Liver (tissue), 9 donors: ENCODE data around the gene TOMM22. TPM values are rescaled to one million over a fixed set of nuclear protein-coding genes. Genes with fewer than 3 reads are reported as not detected.

Experiments
- DNase-seq: peaks from one replicate; pipeline ENCODE4 v3.0.0-alpha.2; 2017; ENCODE audit warnings: low spot score
- H3K27ac ChIP-seq, 2 donors: one replicate each; pipeline ENCODE4 v1.7.0; 2013; ENCODE audit warnings: inconsistent platforms in 2 of 2, low read length in 2 of 2, control low read depth in 1 of 2, low read depth in 1 of 2, mild to moderate bottlenecking in 1 of 2
- H3K27me3 ChIP-seq, 4 donors: one replicate each; pipeline versions ENCODE4 v1.6.1 to v1.7.0; 2013; ENCODE audit warnings: low read length in 3 of 4, inconsistent platforms in 1 of 4, mild to moderate bottlenecking in 1 of 4, moderate library complexity in 1 of 4; ENCODE audit not compliant: control insufficient read depth in 4 of 4, insufficient read depth in 4 of 4
- H3K36me3 ChIP-seq, 4 donors: one replicate each; pipeline versions ENCODE4 v1.6.1 to v1.7.0; 2013; ENCODE audit warnings: low read length in 3 of 4, mild to moderate bottlenecking in 3 of 4, low read depth in 1 of 4, moderate library complexity in 1 of 4; ENCODE audit not compliant: control insufficient read depth in 4 of 4, insufficient read depth in 3 of 4
- H3K4me1 ChIP-seq, 4 donors: one replicate each; pipeline versions ENCODE4 v1.6.1 to v1.7.0; 2013; ENCODE audit warnings: low read length in 3 of 4, mild to moderate bottlenecking in 3 of 4, moderate library complexity in 1 of 4; ENCODE audit not compliant: control insufficient read depth in 4 of 4, insufficient read depth in 4 of 4
- H3K4me3 ChIP-seq, 3 donors: one replicate each; pipeline versions ENCODE4 v1.6.1 to v1.7.0; 2013; ENCODE audit warnings: low read length in 3 of 3, control low read depth in 1 of 3, low read depth in 1 of 3, mild to moderate bottlenecking in 1 of 3
- H3K9ac ChIP-seq, 2 donors: one replicate each; pipeline ENCODE4 v1.7.0; 2013; ENCODE audit warnings: low read length in 2 of 2, mild to moderate bottlenecking in 2 of 2, moderate library complexity in 2 of 2, control low read depth in 1 of 2, low read depth in 1 of 2
- H3K9me3 ChIP-seq, 4 donors: one replicate each; pipeline versions ENCODE4 v1.6.1 to v1.7.0; 2013; ENCODE audit warnings: low read length in 3 of 4; ENCODE audit not compliant: control insufficient read depth in 4 of 4
- ATF3 ChIP-seq: IDR thresholded peaks from 2 replicates; pipeline ENCODE4 v1.6.1; 2016; ENCODE audit warnings: antibody characterized with exemption
- CTCF ChIP-seq: fragments of 150-350 bp; IDR thresholded peaks from 2 replicates; pipeline ENCODE4 v1.5.1; 2017; ENCODE audit warnings: improper control_type of control experiment, low read depth, low read length; ENCODE audit not compliant: missing input control
- EGR1 ChIP-seq, 2 donors: IDR thresholded peaks; 2 replicates each; pipeline ENCODE4 v1.6.1; 2016 to 2018; ENCODE audit warnings: antibody characterized with exemption in 2 of 2, low read depth in 2 of 2
- FOXA1 ChIP-seq: IDR thresholded peaks from 2 replicates; pipeline ENCODE4 v1.6.1; 2016; ENCODE audit warnings: antibody characterized with exemption
- GABPA ChIP-seq, 2 donors: IDR thresholded peaks in 1 of 2; conservative IDR thresholded peaks in 1 of 2; 2 replicates each; pipeline ENCODE4 v1.6.1; 2016; ENCODE audit warnings: antibody characterized with exemption in 2 of 2, mild to moderate bottlenecking in 1 of 2, moderate library complexity in 1 of 2
- HNF4A ChIP-seq, 2 donors: conservative IDR thresholded peaks; 2 replicates each; pipeline ENCODE4 v1.6.1; 2016; ENCODE audit warnings: antibody characterized with exemption in 2 of 2, mild to moderate bottlenecking in 2 of 2
- HNF4G ChIP-seq: IDR thresholded peaks from 2 replicates; pipeline ENCODE4 v1.6.1; 2016; ENCODE audit warnings: antibody characterized with exemption
- JUND ChIP-seq, 2 donors: IDR thresholded peaks; 2 replicates each; pipeline ENCODE4 v1.6.1; 2016; ENCODE audit warnings: antibody characterized with exemption in 2 of 2
- RAD21 ChIP-seq, 2 donors: IDR thresholded peaks; 2 replicates each; pipeline ENCODE4 v1.6.1; 2016; ENCODE audit warnings: antibody characterized with exemption in 2 of 2, mild to moderate bottlenecking in 2 of 2
- REST ChIP-seq: IDR thresholded peaks from 2 replicates; pipeline ENCODE4 v1.6.1; 2016; ENCODE audit warnings: antibody characterized with exemption, mild to moderate bottlenecking
- RXRA ChIP-seq, 2 donors: IDR thresholded peaks; 2 replicates each; pipeline ENCODE4 v1.6.1; 2017 to 2018; ENCODE audit warnings: antibody characterized with exemption in 2 of 2, mild to moderate bottlenecking in 1 of 2
- TAF1 ChIP-seq: conservative IDR thresholded peaks from 2 replicates; pipeline ENCODE4 v1.6.1; 2016; ENCODE audit warnings: antibody characterized with exemption, mild to moderate bottlenecking
- YY1 ChIP-seq: IDR thresholded peaks from 2 replicates; pipeline ENCODE4 v1.6.1; 2016; ENCODE audit warnings: antibody characterized with exemption, mild to moderate bottlenecking
- ZBTB33 ChIP-seq: IDR thresholded peaks from 2 replicates; pipeline ENCODE4 v1.6.1; 2016; ENCODE audit warnings: antibody characterized with exemption
- WGBS: extraction: QIAGEN DNeasy Blood & Tissue Kit; methylation state at CpG from one replicate; pipeline ENCODE4 v1.1.7; 2013; 5-methylcytosine and 5-hydroxymethylcytosine counted together
- polyA plus RNA-seq, 2 donors: library from polyadenylated mRNA; stranded (reverse) in 1 of 2; unstranded in 1 of 2; fragments of 200-250 nt in 1 of 2; fragments of >200 nt in 1 of 2; fragmentation: Nextera tagmentation in 1 of 2; extraction: Ambion mirVana in 1 of 2; gene quantifications; one replicate each; pipeline versions ENCODE4 v1.2.1 to v1.2.3, GENCODE V29; 2013 to 2015
- total RNA-seq, 2 donors: library from RNA; depleted of rRNA; stranded (reverse); fragments of >200 nt; gene quantifications; one replicate each; pipeline ENCODE4 v1.2.3, GENCODE V29; 2014
- donor health status: healthy.
- donor health status: healthy.
- donor health status: healthy.
- donor health status: healthy.
- donor health status: healthy.

Gene TOMM22
- total and polyA plus RNA-seq, 4 donors: 20.2 to 44.3 (median 21.3) TPM

- TF ChIP-seq RXRA (IDR thresholded peaks at IDR 0.05) (no peak), HNF4A (conservative IDR thresholded peaks at IDR 0.05) (no peak), CTCF (no peak), ZBTB33 (no peak)
- WGBS: 94% methylated on average over 7 of the region's 7 CpGs
- H3K9me3 ChIP-seq: no peaks in the 10 kb centered on the region
Measured at GRCh38 chr22:38721551-38721950, 39.8 kb downstream of the TOMM22 start.

GRCh38 chr22:38724176-38724575 is 42.4 kb downstream of the TOMM22 start:
- H3K9ac ChIP-seq: no peak overlapping the region
- no peaks in the 10 kb centered on the region for H3K9me3 ChIP-seq
- H3K4me3 ChIP-seq: no peak overlapping the region
- DNase-seq: no peak
- WGBS: 95% methylated on average over 7 of the region's 7 CpGs
- H3K4me1 ChIP-seq: no peaks in the 10 kb centered on the region
- no peaks in the 10 kb centered on the region for H3K27me3 ChIP-seq
- peaks cover 26 to 78% (median 64%) of the 10 kb centered on the region in 4 donors for H3K36me3 ChIP-seq
- H3K27ac ChIP-seq: no peak overlapping the region
- TF ChIP-seq ATF3 (no peak), RAD21 (IDR thresholded peaks at IDR 0.05) (no peak), EGR1 (IDR thresholded peaks at IDR 0.05; ENCODE audit: low read depth in 2 of 2) (no peak), RXRA (IDR thresholded peaks at IDR 0.05) (no peak), HNF4G (no peak), GABPA (IDR thresholded peaks at IDR 0.05 in 1 of 2, conservative IDR thresholded peaks at IDR 0.05 in 1 of 2) (no peak), ZBTB33 (no peak), HNF4A (conservative IDR thresholded peaks at IDR 0.05) (no peak), REST (no peak), TAF1 (no peak), JUND (IDR thresholded peaks at IDR 0.05) (no peak), YY1 (no peak), FOXA1 (no peak), CTCF (no peak)

More at GRCh38 chr22:38721551-38721950, 39.8 kb downstream of the TOMM22 start:
- no peak overlapping the region for H3K27ac ChIP-seq
- H3K9ac ChIP-seq: no peak overlapping the region
- DNase-seq: no peak
- H3K36me3 ChIP-seq: peaks cover 10 to 70% (median 55%) of the 10 kb centered on the region in 4 donors
- H3K27me3 ChIP-seq: no peaks in the 10 kb centered on the region
- H3K4me3 ChIP-seq: no peak overlapping the region
- H3K4me1 ChIP-seq: no peaks in the 10 kb centered on the region
